ENCODE data around the gene UNC5B. TPM values are rescaled to one million over a fixed set of nuclear protein-coding genes. Genes with fewer than 3 reads are reported as not detected.

The UNC5B gene
- total RNA-seq, 4 donors from 2014 or later, result 2.2 to 3.7 (median 3.2) TPM

DNA sequence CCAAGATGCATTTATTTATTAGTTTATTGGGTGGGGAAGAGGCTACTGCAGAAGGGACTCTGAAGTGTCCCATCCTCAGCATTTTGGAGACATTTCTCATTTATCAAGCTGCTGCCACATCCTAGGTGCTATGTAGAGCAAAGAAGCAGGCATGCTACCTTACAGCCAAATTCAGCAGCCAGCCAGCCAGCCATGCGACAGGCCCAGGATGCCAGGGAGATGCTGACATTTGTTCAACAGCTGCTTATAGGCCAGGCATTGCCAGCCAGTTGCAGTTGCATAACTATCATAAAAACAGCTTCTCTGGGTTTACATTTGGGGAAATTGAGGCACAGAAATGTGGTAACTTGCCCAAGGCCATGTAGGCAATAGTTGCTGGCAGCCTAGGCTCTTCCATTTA is 109.0 kb downstream of the UNC5B start:
- Histone ChIP-seq H3K4me3 (no peak overlapping the region), H3K9me3 (no peaks in the 10 kb centered on the region), H3K27ac (no peak overlapping the region), H3K4me1 (peaks cover 0 to 23% (median 9%) of the 10 kb centered on the region in 3 donors), H3K36me3 (peaks cover 0 to 40% of the 10 kb centered on the region in 2 donors), H3K27me3 (no peaks in the 10 kb centered on the region)
- no peak for ATAC-seq
- 83 to 100% methylated on average over 1 of the region's 1 CpG for WGBS, 2 donors (ENCODE audit: low coverage in 1 of 2)
- TF ChIP-seq, protein P1, sequence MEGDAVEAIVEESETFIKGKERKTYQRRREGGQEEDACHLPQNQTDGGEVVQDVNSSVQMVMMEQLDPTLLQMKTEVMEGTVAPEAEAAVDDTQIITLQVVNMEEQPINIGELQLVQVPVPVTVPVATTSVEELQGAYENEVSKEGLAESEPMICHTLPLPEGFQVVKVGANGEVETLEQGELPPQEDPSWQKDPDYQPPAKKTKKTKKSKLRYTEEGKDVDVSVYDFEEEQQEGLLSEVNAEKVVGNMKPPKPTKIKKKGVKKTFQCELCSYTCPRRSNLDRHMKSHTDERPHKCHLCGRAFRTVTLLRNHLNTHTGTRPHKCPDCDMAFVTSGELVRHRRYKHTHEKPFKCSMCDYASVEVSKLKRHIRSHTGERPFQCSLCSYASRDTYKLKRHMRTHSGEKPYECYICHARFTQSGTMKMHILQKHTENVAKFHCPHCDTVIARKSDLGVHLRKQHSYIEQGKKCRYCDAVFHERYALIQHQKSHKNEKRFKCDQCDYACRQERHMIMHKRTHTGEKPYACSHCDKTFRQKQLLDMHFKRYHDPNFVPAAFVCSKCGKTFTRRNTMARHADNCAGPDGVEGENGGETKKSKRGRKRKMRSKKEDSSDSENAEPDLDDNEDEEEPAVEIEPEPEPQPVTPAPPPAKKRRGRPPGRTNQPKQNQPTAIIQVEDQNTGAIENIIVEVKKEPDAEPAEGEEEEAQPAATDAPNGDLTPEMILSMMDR (IDR thresholded peaks at IDR 0.05), result no peak
- TF ChIP-seq POLR2AphosphoS5 (IDR thresholded peaks at IDR 0.05) (no peak), EP300 (IDR thresholded peaks at IDR 0.05) (no peak), POLR2A (IDR thresholded peaks at IDR 0.05) (no peak)

- no peaks in the 10 kb centered on the region for H3K27me3 ChIP-seq
- H3K4me3 ChIP-seq, result no peak overlapping the region
- no peak overlapping the region for H3K27ac ChIP-seq
- TF ChIP-seq POLR2AphosphoS5 (IDR thresholded peaks at IDR 0.05), result no peak
- TF ChIP-seq, protein P1 (IDR thresholded peaks at IDR 0.05), result no peak
- no peak for TF ChIP-seq EP300 (IDR thresholded peaks at IDR 0.05)
- TF ChIP-seq POLR2A (IDR thresholded peaks at IDR 0.05), result no peak
- H3K4me1 ChIP-seq, result peaks cover 0 to 22% (median 9%) of the 10 kb centered on the region in 3 donors
- peaks cover 0 to 60% of the 10 kb centered on the region in 2 donors for H3K36me3 ChIP-seq
- no peak for ATAC-seq
- WGBS, 2 donors (ENCODE audit: low coverage in 1 of 2), result 73 to 86% methylated on average over 4 of the region's 4 CpGs
- no peaks in the 10 kb centered on the region for H3K9me3 ChIP-seq
Measured at GRCh38 chr10:71323407-71323806, 111.0 kb downstream of the UNC5B start.

- TF ChIP-seq EP300 (IDR thresholded peaks at IDR 0.05) (no peak), POLR2AphosphoS5 (IDR thresholded peaks at IDR 0.05) (no peak), POLR2A (IDR thresholded peaks at IDR 0.05) (no peak)
- TF ChIP-seq, protein P1 (IDR thresholded peaks at IDR 0.05), result no peak
- Histone ChIP-seq H3K4me3 (no peak overlapping the region), H3K36me3 (peaks cover 0 to 74% of the 10 kb centered on the region in 2 donors)
Measured at GRCh38 chr10:71324743-71325142, 112.4 kb downstream of the UNC5B start.

DNA sequence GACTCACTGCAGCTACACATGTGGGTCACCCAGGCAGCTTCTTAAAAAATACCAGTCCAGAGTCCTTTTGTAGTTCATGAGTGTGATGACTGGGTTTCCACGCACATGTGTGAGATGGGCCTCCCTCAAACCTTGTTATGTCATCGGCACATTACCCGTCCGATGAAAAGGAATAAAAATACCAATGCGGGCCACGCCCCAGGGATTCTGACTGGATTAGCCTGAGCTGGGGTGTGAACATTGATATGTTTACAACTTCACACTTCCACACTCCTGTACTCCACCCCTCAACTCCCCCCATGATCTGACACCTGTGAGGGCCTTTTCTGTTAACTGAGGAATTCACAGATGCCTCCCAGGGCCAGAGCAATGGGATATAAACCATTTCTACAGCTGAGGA is 112.9 kb downstream of the UNC5B start:
- H3K36me3 ChIP-seq, result peaks cover 0 to 79% of the 10 kb centered on the region in 2 donors
- no peaks in the 10 kb centered on the region for H3K9me3 ChIP-seq
- WGBS, 2 donors (ENCODE audit: low coverage in 1 of 2), result 84 to 89% methylated on average over 3 to 6 of the region's 6 CpGs
- H3K4me3 ChIP-seq, result no peak overlapping the region
- ATAC-seq, result no peak
- no peaks in the 10 kb centered on the region for H3K27me3 ChIP-seq
- H3K4me1 ChIP-seq, result peaks cover 0 to 8% (median 0%) of the 10 kb centered on the region in 3 donors
- no peak overlapping the region for H3K27ac ChIP-seq
- TF ChIP-seq POLR2AphosphoS5 (IDR thresholded peaks at IDR 0.05), result no peak
- TF ChIP-seq POLR2A (IDR thresholded peaks at IDR 0.05), result no peak
- TF ChIP-seq EP300 (IDR thresholded peaks at IDR 0.05), result no peak
- TF ChIP-seq, protein P1 (IDR thresholded peaks at IDR 0.05), result no peak

More at GRCh38 chr10:71324743-71325142, 112.4 kb downstream of the UNC5B start:
- H3K27me3 ChIP-seq, result no peaks in the 10 kb centered on the region
- no peak for ATAC-seq
- WGBS, 2 donors (ENCODE audit: low coverage in 1 of 2), result 89 to 100% methylated on average over 3 to 9 of the region's 9 CpGs
- no peak overlapping the region for H3K27ac ChIP-seq
- H3K9me3 ChIP-seq, result no peaks in the 10 kb centered on the region
- peaks cover 0 to 13% (median 4%) of the 10 kb centered on the region in 3 donors for H3K4me1 ChIP-seq

DNA sequence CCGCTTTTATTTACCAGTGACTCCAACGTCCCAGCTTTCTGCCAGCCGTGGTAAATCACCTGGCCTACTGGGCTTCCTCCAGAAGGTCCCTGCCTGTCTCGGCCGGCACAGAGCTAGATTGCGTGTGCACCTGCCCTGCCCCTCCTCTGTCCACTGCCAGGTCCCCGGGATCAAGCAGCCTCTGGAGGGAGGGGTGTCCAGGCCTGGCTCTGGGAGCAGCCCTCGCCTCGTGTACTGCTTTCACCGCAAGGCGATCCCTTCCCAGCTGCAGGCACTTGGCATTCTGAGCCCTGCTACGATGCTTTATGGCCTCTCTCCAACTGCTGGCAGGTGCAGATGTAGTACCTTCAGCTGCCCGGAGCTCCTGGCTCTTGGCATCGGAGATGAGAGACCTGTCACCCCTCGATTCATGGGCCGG is 114.1 kb downstream of the UNC5B start:
- WGBS, 2 donors (ENCODE audit: low coverage in 1 of 2), result 83% methylated on average over 1 of the region's 16 CpGs; no CpG with 5 or more reads in 1 of the 2 donors
- ATAC-seq, result no peak
- Histone ChIP-seq H3K9me3 (no peaks in the 10 kb centered on the region), H3K27ac (no peak overlapping the region), H3K36me3 (peaks cover 0 to 89% of the 10 kb centered on the region in 2 donors), H3K27me3 (no peaks in the 10 kb centered on the region), H3K4me3 (no peak overlapping the region), H3K4me1 (no peaks in the 10 kb centered on the region)
- no peak for TF ChIP-seq EP300 (IDR thresholded peaks at IDR 0.05)
- TF ChIP-seq POLR2A (IDR thresholded peaks at IDR 0.05), result no peak
- no peak for TF ChIP-seq POLR2AphosphoS5 (IDR thresholded peaks at IDR 0.05)
- TF ChIP-seq, protein P1 (IDR thresholded peaks at IDR 0.05), result no peak

All from gastroesophageal sphincter (tissue), 4 donors.